ENCODE results near the gene PLD5.

GRCh38 chr1:242534753-242535152 is 10.3 kb upstream of the PLD5 start:
- TF ChIP-seq CTCF (conservative IDR thresholded peaks at IDR 0.05 in 1 of 2, IDR thresholded peaks at IDR 0.05 in 1 of 2; ENCODE audit: extremely low read depth in 1 of 2, insufficient read depth in 1 of 2, low read depth in 1 of 2, low read length in 2 of 2) (no peak), EZH2 (IDR thresholded peaks at IDR 0.05; ENCODE audit: borderline replicate concordance, low read length) (no peak)
